Measurements from ENCODE around the gene SH2B2.

SH2B2 gene

DNA sequence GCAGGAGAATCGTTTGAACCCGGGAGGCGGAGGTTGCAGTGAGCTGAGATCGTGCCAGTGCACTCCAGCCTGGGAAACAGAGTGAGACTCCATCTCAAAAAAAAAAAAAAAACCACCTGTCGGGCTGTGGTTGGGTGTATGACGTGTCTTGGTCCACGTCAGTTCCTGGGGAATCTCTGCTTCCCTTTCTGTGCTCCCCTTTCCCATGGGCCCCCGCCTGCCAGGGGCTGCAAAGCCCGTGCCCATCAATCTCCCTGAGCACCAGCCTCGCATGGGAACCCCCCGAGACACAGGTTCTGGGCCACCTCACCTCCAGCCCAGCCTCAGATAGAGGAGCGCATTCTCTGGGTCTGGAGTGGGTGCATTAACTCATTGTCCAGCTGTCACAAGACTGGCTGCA lies 2.3 kb upstream of the SH2B2 start:
- no peak for ATAC-seq
- TF ChIP-seq ZFP30 (CRISPR knock-in tag; IDR thresholded peaks at IDR 0.05), result no peak
- no peak for TF ChIP-seq PPARA (CRISPR knock-in tag; IDR thresholded peaks at IDR 0.05; ENCODE audit: borderline replicate concordance)
- TF ChIP-seq ESRRG (CRISPR knock-in tag; IDR thresholded peaks at IDR 0.05), result no peak
- no peak for TF ChIP-seq GLIS3 (CRISPR knock-in tag; IDR thresholded peaks at IDR 0.05)
- no peak for TF ChIP-seq ZC3H10 (CRISPR knock-in tag; IDR thresholded peaks at IDR 0.05)
- no peak for TF ChIP-seq PATZ1 (CRISPR knock-in tag; IDR thresholded peaks at IDR 0.05; ENCODE audit: borderline replicate concordance)
- TF ChIP-seq ZFP3 (CRISPR knock-in tag; IDR thresholded peaks at IDR 0.05), result no peak

- TF ChIP-seq ZNF565 (CRISPR knock-in tag; conservative IDR thresholded peaks at IDR 0.05; ENCODE audit: low read depth), result no peak
- TF ChIP-seq, protein P1, sequence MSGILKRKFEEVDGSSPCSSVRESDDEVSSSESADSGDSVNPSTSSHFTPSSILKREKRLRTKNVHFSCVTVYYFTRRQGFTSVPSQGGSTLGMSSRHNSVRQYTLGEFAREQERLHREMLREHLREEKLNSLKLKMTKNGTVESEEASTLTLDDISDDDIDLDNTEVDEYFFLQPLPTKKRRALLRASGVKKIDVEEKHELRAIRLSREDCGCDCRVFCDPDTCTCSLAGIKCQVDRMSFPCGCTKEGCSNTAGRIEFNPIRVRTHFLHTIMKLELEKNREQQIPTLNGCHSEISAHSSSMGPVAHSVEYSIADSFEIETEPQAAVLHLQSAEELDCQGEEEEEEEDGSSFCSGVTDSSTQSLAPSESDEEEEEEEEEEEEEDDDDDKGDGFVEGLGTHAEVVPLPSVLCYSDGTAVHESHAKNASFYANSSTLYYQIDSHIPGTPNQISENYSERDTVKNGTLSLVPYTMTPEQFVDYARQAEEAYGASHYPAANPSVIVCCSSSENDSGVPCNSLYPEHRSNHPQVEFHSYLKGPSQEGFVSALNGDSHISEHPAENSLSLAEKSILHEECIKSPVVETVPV (CRISPR knock-in tag; IDR thresholded peaks at IDR 0.05), result no peak
- TF ChIP-seq SNAI2 (CRISPR knock-in tag; IDR thresholded peaks at IDR 0.05), result no peak
- no peak for TF ChIP-seq TCF4 (CRISPR knock-in tag; IDR thresholded peaks at IDR 0.05; ENCODE audit: borderline replicate concordance)
- TF ChIP-seq RARB (CRISPR knock-in tag; IDR thresholded peaks at IDR 0.05), result no peak
- TF ChIP-seq ZNF70 (CRISPR knock-in tag; IDR thresholded peaks at IDR 0.05), result no peak
- TF ChIP-seq BACH2 (CRISPR knock-in tag; IDR thresholded peaks at IDR 0.05; ENCODE audit: borderline replicate concordance), result no peak
- ATAC-seq, result no peak
Observed at GRCh38 chr7:102284891-102285539, 1.7 kb upstream of the SH2B2 start.

GRCh38 chr7:102285540-102286236 lies 980 bp upstream of the SH2B2 start:
- ATAC-seq, result peak; percentile 4
- TF ChIP-seq ISL1 (CRISPR knock-in tag; IDR thresholded peaks at IDR 0.05) (no peak), ZC3H10 (CRISPR knock-in tag; IDR thresholded peaks at IDR 0.05) (no peak), OSR1 (CRISPR knock-in tag; IDR thresholded peaks at IDR 0.05) (no peak), CREB5 (CRISPR knock-in tag; IDR thresholded peaks at IDR 0.05; ENCODE audit: low read depth) (no peak), ZNF565 (CRISPR knock-in tag; conservative IDR thresholded peaks at IDR 0.05; ENCODE audit: low read depth) (no peak), TOX (CRISPR knock-in tag; IDR thresholded peaks at IDR 0.05; ENCODE audit: borderline replicate concordance) (no peak), ESRRG (CRISPR knock-in tag; IDR thresholded peaks at IDR 0.05) (no peak), BACH2 (CRISPR knock-in tag; IDR thresholded peaks at IDR 0.05; ENCODE audit: borderline replicate concordance) (no peak), RARB (CRISPR knock-in tag; IDR thresholded peaks at IDR 0.05) (no peak), PATZ1 (CRISPR knock-in tag; IDR thresholded peaks at IDR 0.05; ENCODE audit: borderline replicate concordance) (no peak; the same call in 1 of the 2 replicates), SNAI2 (CRISPR knock-in tag; IDR thresholded peaks at IDR 0.05) (no peak), GLIS3 (CRISPR knock-in tag; IDR thresholded peaks at IDR 0.05) (no peak), ZFP3 (CRISPR knock-in tag; IDR thresholded peaks at IDR 0.05) (no peak), ARNTL (CRISPR knock-in tag; IDR thresholded peaks at IDR 0.05; ENCODE audit: borderline replicate concordance, low read depth) (no peak), TCF4 (CRISPR knock-in tag; IDR thresholded peaks at IDR 0.05; ENCODE audit: borderline replicate concordance) (no peak)
- TF ChIP-seq, protein P2, sequence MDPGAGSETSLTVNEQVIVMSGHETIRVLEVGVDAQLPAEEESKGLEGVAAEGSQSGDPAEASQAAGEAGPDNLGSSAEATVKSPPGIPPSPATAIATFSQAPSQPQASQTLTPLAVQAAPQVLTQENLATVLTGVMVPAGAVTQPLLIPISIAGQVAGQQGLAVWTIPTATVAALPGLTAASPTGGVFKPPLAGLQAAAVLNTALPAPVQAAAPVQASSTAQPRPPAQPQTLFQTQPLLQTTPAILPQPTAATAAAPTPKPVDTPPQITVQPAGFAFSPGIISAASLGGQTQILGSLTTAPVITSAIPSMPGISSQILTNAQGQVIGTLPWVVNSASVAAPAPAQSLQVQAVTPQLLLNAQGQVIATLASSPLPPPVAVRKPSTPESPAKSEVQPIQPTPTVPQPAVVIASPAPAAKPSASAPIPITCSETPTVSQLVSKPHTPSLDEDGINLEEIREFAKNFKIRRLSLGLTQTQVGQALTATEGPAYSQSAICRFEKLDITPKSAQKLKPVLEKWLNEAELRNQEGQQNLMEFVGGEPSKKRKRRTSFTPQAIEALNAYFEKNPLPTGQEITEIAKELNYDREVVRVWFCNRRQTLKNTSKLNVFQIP (CRISPR knock-in tag; IDR thresholded peaks at IDR 0.05; ENCODE audit: borderline replicate concordance, low read depth), result no peak
- TF ChIP-seq, protein P3, sequence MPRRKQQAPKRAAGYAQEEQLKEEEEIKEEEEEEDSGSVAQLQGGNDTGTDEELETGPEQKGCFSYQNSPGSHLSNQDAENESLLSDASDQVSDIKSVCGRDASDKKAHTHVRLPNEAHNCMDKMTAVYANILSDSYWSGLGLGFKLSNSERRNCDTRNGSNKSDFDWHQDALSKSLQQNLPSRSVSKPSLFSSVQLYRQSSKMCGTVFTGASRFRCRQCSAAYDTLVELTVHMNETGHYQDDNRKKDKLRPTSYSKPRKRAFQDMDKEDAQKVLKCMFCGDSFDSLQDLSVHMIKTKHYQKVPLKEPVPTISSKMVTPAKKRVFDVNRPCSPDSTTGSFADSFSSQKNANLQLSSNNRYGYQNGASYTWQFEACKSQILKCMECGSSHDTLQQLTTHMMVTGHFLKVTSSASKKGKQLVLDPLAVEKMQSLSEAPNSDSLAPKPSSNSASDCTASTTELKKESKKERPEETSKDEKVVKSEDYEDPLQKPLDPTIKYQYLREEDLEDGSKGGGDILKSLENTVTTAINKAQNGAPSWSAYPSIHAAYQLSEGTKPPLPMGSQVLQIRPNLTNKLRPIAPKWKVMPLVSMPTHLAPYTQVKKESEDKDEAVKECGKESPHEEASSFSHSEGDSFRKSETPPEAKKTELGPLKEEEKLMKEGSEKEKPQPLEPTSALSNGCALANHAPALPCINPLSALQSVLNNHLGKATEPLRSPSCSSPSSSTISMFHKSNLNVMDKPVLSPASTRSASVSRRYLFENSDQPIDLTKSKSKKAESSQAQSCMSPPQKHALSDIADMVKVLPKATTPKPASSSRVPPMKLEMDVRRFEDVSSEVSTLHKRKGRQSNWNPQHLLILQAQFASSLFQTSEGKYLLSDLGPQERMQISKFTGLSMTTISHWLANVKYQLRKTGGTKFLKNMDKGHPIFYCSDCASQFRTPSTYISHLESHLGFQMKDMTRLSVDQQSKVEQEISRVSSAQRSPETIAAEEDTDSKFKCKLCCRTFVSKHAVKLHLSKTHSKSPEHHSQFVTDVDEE (CRISPR knock-in tag; IDR thresholded peaks at IDR 0.05), result no peak
- TF ChIP-seq, protein P1 (CRISPR knock-in tag; IDR thresholded peaks at IDR 0.05), result no peak
